Kidney (tissue), 14 donors: ENCODE measurements around the gene CBLN3. TPM values are rescaled to one million over a fixed set of nuclear protein-coding genes. Genes with fewer than 3 reads are reported as not detected.

Experiments
- DNase-seq, 5 donors: peaks; one replicate each; pipeline ENCODE4 v3.0.0-alpha.2; 2013 to 2020
- FAIRE-seq: peaks from 2 replicates; lab custom pipeline; 2012; peaks lifted over from hg19 to GRCh38; lab: Jason Lieb, UNC
- H3K27ac ChIP-seq, 2 donors: one replicate each; pipeline ENCODE4 v1.7.0; 2013; ENCODE audit warnings: low read depth in 2 of 2, low read length in 2 of 2, inconsistent platforms in 1 of 2
- H3K27me3 ChIP-seq: one replicate; pipeline ENCODE4 v1.7.1; 2013; ENCODE audit warnings: low read length, inconsistent platforms; ENCODE audit not compliant: control insufficient read depth, insufficient read depth
- H3K36me3 ChIP-seq, 3 donors: one replicate each; pipeline versions ENCODE4 v1.7.0 to v1.7.1; 2013; ENCODE audit warnings: low read length in 3 of 3, control low read depth in 1 of 3, inconsistent platforms in 1 of 3; ENCODE audit not compliant: insufficient read depth in 3 of 3, control insufficient read depth in 2 of 3
- H3K4me1 ChIP-seq, 3 donors: one replicate each; pipeline versions ENCODE4 v1.7.0 to v1.7.1; 2013; ENCODE audit warnings: low read length in 3 of 3, inconsistent platforms in 1 of 3, low read depth in 1 of 3; ENCODE audit not compliant: control insufficient read depth in 2 of 3, insufficient read depth in 2 of 3
- H3K4me3 ChIP-seq, 3 donors: one replicate each; pipeline versions ENCODE4 v1.7.0 to v1.8.1; 2013; ENCODE audit warnings: low read length in 3 of 3, control low read depth in 1 of 3, inconsistent platforms in 1 of 3
- H3K9ac ChIP-seq, 3 donors: one replicate each; pipeline versions ENCODE4 v1.7.0 to v1.7.1; 2013; ENCODE audit warnings: low read length in 3 of 3, control low read depth in 1 of 3, inconsistent platforms in 1 of 3
- H3K9me3 ChIP-seq, 3 donors: one replicate each; pipeline versions ENCODE4 v1.7.0 to v1.7.1; 2013; ENCODE audit warnings: low read length in 3 of 3, control low read depth in 1 of 3, inconsistent platforms in 1 of 3; ENCODE audit not compliant: control insufficient read depth in 2 of 3, insufficient read depth in 1 of 3
- CTCF ChIP-seq: IDR thresholded peaks from 3 replicates; pipeline ENCODE4 v1.5.1; 2012; ENCODE audit warnings: mild to moderate bottlenecking, moderate library complexity, borderline replicate concordance; ENCODE audit not compliant: insufficient read depth; ENCODE audit errors: extremely low read depth
- intact Hi-C: fragments of 100-400 bp; cut with DNase I; formaldehyde crosslinking; loops from one replicate; pipeline ENCODE4 v1.11.1; 2022
- polyA plus RNA-seq: library from polyadenylated mRNA; stranded (reverse); fragments of 350-450 nt; fragmentation: Illumina TruSeq; extraction: RNeasy Lipid Tissue Mini Kit (QIAGEN cat#74804); gene quantifications from one replicate; pipeline ENCODE4 v1.2.3, GENCODE V29; 2014; ENCODE audit warnings: low read depth, low replicate concordance; ENCODE audit not compliant: insufficient read depth
- total RNA-seq: library from RNA; stranded (reverse); fragmentation: NEBNext Ultra II Directional; extraction: Animal tissue kit (Norgen Biotek cat#: 25700); gene quantifications from one replicate; pipeline ENCODE4 v1.2.1, GENCODE V29; 2021
- donor health status: control.
- donor health status: control.
- donor health status: control.
- donor health status: control.
- donor health status: control.
- donor health status: DM: yes; HTN: yes; CAD: no.
- donor health status: Normal renal cell carcinoma (clear cell type).

Gene CBLN3
- total and polyA plus RNA-seq, 2 donors from 2014 or later: 1.3 to 2.6 TPM

GRCh38 chr14:24440606-24441399, 11.3 kb upstream of the CBLN3 start:
- FAIRE-seq: no peak
- Histone ChIP-seq H3K27ac (no peak overlapping the region), H3K4me3 (no peak overlapping the region), H3K9me3 (no peaks in the 10 kb centered on the region), H3K4me1 (peaks cover 3 to 10% (median 5%) of the 10 kb centered on the region in 3 donors), H3K9ac (no peak overlapping the region), H3K36me3 (peaks cover 6 to 40% (median 26%) of the 10 kb centered on the region in 3 donors), H3K27me3 (no peaks in the 10 kb centered on the region)
- intact Hi-C loops: no loop called here
- TF ChIP-seq CTCF: no peak
- DNase-seq: no peak

DNA sequence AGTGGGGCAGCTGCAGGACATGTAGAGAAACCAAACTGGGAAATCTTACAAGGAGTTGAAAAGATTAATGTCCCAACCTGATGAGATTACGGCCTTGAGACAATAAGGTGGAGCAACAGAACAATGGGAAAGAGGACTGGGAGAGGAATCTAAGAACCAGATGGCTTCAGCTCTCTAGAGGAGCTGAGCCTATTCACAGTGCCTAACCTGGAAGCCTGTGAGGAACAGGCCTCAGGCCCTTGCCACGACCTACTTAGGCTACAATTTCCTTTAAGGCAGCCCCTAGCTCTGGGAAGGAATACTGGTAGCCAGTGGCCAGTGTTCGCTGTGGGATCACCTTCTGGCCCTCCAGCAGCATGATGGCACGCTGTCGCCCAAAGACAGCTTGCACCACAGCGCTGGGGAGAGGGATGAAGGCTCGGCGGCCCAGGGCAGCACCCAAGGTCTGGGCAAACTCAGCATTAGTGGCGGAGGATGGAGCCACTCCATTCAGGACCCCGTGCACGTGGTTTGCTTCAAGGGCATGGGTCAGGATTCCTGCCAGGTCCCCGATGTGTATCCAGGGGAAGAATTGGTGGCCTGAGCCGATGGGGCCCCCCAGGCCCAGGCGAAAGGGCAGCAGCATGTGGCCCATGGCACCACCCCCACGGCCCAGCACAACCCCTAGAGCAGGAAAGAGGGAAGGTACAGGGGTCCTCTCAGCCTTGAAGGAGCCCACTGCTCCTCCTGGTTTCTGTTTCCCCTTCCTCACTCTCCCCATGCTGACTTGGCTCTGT, 10.6 kb upstream of the CBLN3 start:
- no peak for FAIRE-seq
- no peak overlapping the region for H3K4me3 ChIP-seq
- H3K27ac ChIP-seq: no peak overlapping the region
- no peaks in the 10 kb centered on the region for H3K27me3 ChIP-seq
- intact Hi-C loops: loop anchor here (5.0 kb wide), 1 partner anchor 103 kb away; the partner anchor contains the start of genes ADCY4 and RIPK3
- peaks cover 3 to 10% (median 5%) of the 10 kb centered on the region in 3 donors for H3K4me1 ChIP-seq
- no peak for TF ChIP-seq CTCF
- H3K9ac ChIP-seq: no peak overlapping the region
- DNase-seq: peak in 1 of 5 donors; percentile 71
- no peaks in the 10 kb centered on the region for H3K9me3 ChIP-seq
- H3K36me3 ChIP-seq: peaks cover 6 to 40% (median 26%) of the 10 kb centered on the region in 3 donors

DNA sequence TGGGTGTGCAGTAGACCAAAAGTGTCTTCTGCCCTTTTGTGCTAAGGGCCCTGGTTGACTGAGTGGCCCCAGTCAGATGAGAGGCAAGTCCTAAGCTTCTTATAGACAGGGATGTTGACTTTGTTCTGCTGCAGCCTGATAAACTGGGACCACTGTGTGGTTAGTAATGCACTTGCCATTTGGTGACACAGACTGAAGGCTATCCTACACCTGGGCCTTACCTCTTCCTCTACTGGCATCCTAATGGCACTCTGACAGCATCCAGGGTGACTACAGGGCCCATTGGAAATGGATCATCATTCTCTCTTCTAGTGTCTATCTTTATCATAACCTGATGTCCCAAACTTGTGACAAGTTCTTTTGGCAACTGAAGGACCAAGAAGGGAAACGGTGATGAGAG, 9.8 kb upstream of the CBLN3 start:
- FAIRE-seq (no peak), DNase-seq (no peak)
- TF ChIP-seq CTCF: no peak
- no peaks in the 10 kb centered on the region for H3K27me3 ChIP-seq
- intact Hi-C loops: loop anchor here (5.0 kb wide), 1 partner anchor 102 kb away; the partner anchor contains the start of genes ADCY4 and RIPK3
- no peak overlapping the region for H3K9ac ChIP-seq
- peaks cover 3 to 10% (median 5%) of the 10 kb centered on the region in 3 donors for H3K4me1 ChIP-seq
- no peak overlapping the region for H3K4me3 ChIP-seq
- H3K9me3 ChIP-seq: no peaks in the 10 kb centered on the region
- H3K27ac ChIP-seq: no peak overlapping the region
- peaks cover 6 to 40% (median 27%) of the 10 kb centered on the region in 3 donors for H3K36me3 ChIP-seq
